Astrocyte (in vitro differentiated cells and primary cell): ENCODE data around the gene CSNK1G2. TPM values are rescaled to one million over a fixed set of nuclear protein-coding genes. Genes with fewer than 3 reads are reported as not detected.

Experiments
- DNase-seq: peaks from one replicate; pipeline ENCODE4 v3.0.0-alpha.2; 2010; ENCODE audit warnings: low read depth
- FAIRE-seq: peaks from 2 replicates; lab custom pipeline; 2011; peaks lifted over from hg19 to GRCh38; lab: Jason Lieb, UNC
- H2AFZ ChIP-seq: 2 replicates; pipeline ENCODE4 v1.6.0; 2012; ENCODE audit warnings: low read depth, low read length, inconsistent platforms
- H3K27ac ChIP-seq: 2 replicates; pipeline ENCODE4 v1.5.1; 2011; ENCODE audit warnings: low read depth, low read length, inconsistent platforms
- H3K27me3 ChIP-seq: 2 replicates; pipeline ENCODE4 v1.6.0; 2011; ENCODE audit warnings: low read length, inconsistent platforms; ENCODE audit not compliant: insufficient read depth
- H3K36me3 ChIP-seq: 2 replicates; pipeline ENCODE4 v1.5.1; 2011; ENCODE audit warnings: low read length, inconsistent platforms; ENCODE audit not compliant: insufficient read depth
- H3K4me1 ChIP-seq: 2 replicates; pipeline ENCODE4 v1.5.1; 2011; ENCODE audit warnings: low read length, inconsistent platforms; ENCODE audit not compliant: insufficient read depth
- H3K4me2 ChIP-seq: 2 replicates; pipeline ENCODE4 v1.6.0; 2012; ENCODE audit warnings: low read length, inconsistent platforms
- H3K4me3 ChIP-seq: 2 replicates; pipeline ENCODE4 v1.5.1; 2011; ENCODE audit warnings: low read depth, mild to moderate bottlenecking, low read length, inconsistent platforms; ENCODE audit not compliant: insufficient read depth
- H3K79me2 ChIP-seq: 2 replicates; pipeline ENCODE4 v1.6.0; 2012; ENCODE audit warnings: mild to moderate bottlenecking, low read length, inconsistent platforms; ENCODE audit not compliant: insufficient read depth
- H3K9ac ChIP-seq: 2 replicates; pipeline ENCODE4 v1.6.0; 2012; ENCODE audit warnings: mild to moderate bottlenecking, low read length, inconsistent platforms
- H3K9me3 ChIP-seq: 2 replicates; pipeline ENCODE4 v1.5.1; 2012; ENCODE audit warnings: low read depth, mild to moderate bottlenecking, low read length, inconsistent platforms; ENCODE audit not compliant: insufficient read depth
- H4K20me1 ChIP-seq: 2 replicates; pipeline ENCODE4 v1.6.0; 2012; ENCODE audit warnings: low read length, inconsistent platforms; ENCODE audit not compliant: insufficient read depth
- H3K27ac Mint-ChIP-seq: one replicate; pipeline ENCODE4 v1.8.0; 2021; ENCODE audit warnings: mild to moderate bottlenecking, mixed read lengths; ENCODE audit not compliant: unreplicated experiment
- H3K27me3 Mint-ChIP-seq: one replicate; pipeline ENCODE4 v1.8.0; 2021; ENCODE audit warnings: low read depth, mixed read lengths; ENCODE audit not compliant: unreplicated experiment
- H3K36me3 Mint-ChIP-seq: one replicate; pipeline ENCODE4 v1.8.0; 2021; ENCODE audit warnings: low read depth, mixed read lengths; ENCODE audit not compliant: unreplicated experiment
- H3K4me1 Mint-ChIP-seq: one replicate; pipeline ENCODE4 v1.8.0; 2021; ENCODE audit warnings: low read depth, mixed read lengths; ENCODE audit not compliant: unreplicated experiment
- H3K4me3 Mint-ChIP-seq: one replicate; pipeline ENCODE4 v1.8.0; 2021; ENCODE audit warnings: mild to moderate bottlenecking, moderate library complexity, mixed read lengths; ENCODE audit not compliant: unreplicated experiment
- H3K9me3 Mint-ChIP-seq: one replicate; pipeline ENCODE4 v1.8.0; 2021; ENCODE audit warnings: mild to moderate bottlenecking, mixed read lengths; ENCODE audit not compliant: unreplicated experiment
- CTCF ChIP-seq: IDR thresholded peaks from 2 replicates; pipeline ENCODE4 v1.5.1; 2011; ENCODE audit warnings: low read depth, mild to moderate bottlenecking, inconsistent platforms, low read length, moderate library complexity; ENCODE audit not compliant: insufficient read depth
- EZH2 ChIP-seq: IDR thresholded peaks from 2 replicates; pipeline ENCODE4 v1.6.1; 2012; ENCODE audit warnings: mild to moderate bottlenecking, low read length, inconsistent platforms; ENCODE audit not compliant: insufficient read depth
- total RNA-seq: library from RNA; stranded (reverse); gene quantifications from 2 replicates; pipeline ENCODE4 v1.2.1, GENCODE V29; 2021

The CSNK1G2 gene
- total RNA-seq, 1 donor from 2014 or later = 64.1 TPM

- peaks cover 88% of the 10 kb centered on the region for H4K20me1 ChIP-seq
- H3K9me3 ChIP-seq = no peaks in the 10 kb centered on the region
- FAIRE-seq = no peak
- H3K4me1 Mint-ChIP-seq = peaks cover 1% of the 10 kb centered on the region
- H3K4me1 ChIP-seq = no peaks in the 10 kb centered on the region
- no peak overlapping the region for H3K4me2 ChIP-seq
- no peaks in the 10 kb centered on the region for H3K27me3 ChIP-seq
- no peak overlapping the region for H2AFZ ChIP-seq
- no peak overlapping the region for H3K27ac ChIP-seq
- H3K36me3 ChIP-seq = no peaks in the 10 kb centered on the region
- H3K27ac Mint-ChIP-seq = no peak overlapping the region
- no peak overlapping the region for H3K4me3 ChIP-seq
- no peak for TF ChIP-seq EZH2
- no peak for TF ChIP-seq CTCF
- no peaks in the 10 kb centered on the region for H3K27me3 Mint-ChIP-seq
- no peak overlapping the region for H3K9ac ChIP-seq
- H3K36me3 Mint-ChIP-seq = no peaks in the 10 kb centered on the region
- no peaks in the 10 kb centered on the region for H3K9me3 Mint-ChIP-seq
- peaks cover 89% of the 10 kb centered on the region for H3K79me2 ChIP-seq
- H3K4me3 Mint-ChIP-seq = no peak overlapping the region
- DNase-seq = no peak
These were observed 14.5 kb downstream of the CSNK1G2 start for GRCh38 chr19:1955171-1956121.

- H3K27ac Mint-ChIP-seq = no peak overlapping the region
- no peak overlapping the region for H3K9ac ChIP-seq
- no peak overlapping the region for H3K27ac ChIP-seq
- no peak for FAIRE-seq
- H3K4me1 Mint-ChIP-seq = peaks cover 1% of the 10 kb centered on the region
- TF ChIP-seq EZH2 (no peak), CTCF (no peak)
- H3K79me2 ChIP-seq = peaks cover 90% of the 10 kb centered on the region
- no peaks in the 10 kb centered on the region for H3K27me3 ChIP-seq
- no peaks in the 10 kb centered on the region for H3K9me3 Mint-ChIP-seq
- no peak overlapping the region for H3K4me3 Mint-ChIP-seq
- DNase-seq = no peak
- no peak overlapping the region for H3K4me3 ChIP-seq
- no peaks in the 10 kb centered on the region for H3K9me3 ChIP-seq
- no peaks in the 10 kb centered on the region for H3K27me3 Mint-ChIP-seq
- H3K4me2 ChIP-seq = no peak overlapping the region
- peaks cover 89% of the 10 kb centered on the region for H4K20me1 ChIP-seq
- H2AFZ ChIP-seq = no peak overlapping the region
- H3K4me1 ChIP-seq = no peaks in the 10 kb centered on the region
- no peaks in the 10 kb centered on the region for H3K36me3 Mint-ChIP-seq
- H3K36me3 ChIP-seq = no peaks in the 10 kb centered on the region
These were observed 15.1 kb downstream of the CSNK1G2 start for GRCh38 chr19:1956122-1956494.
